DOHH2 (cell line): ENCODE data around the gene MMP20.

ENCODE experiments used
- H3F3A ChIP-seq: fragments of 200-600 bp; sonication (generic), shearing (Covaris generic); 2 replicates; pipeline ENCODE4 v1.6.0; 2016; ENCODE audit warnings: antibody characterized with exemption, mild to moderate bottlenecking; ENCODE audit not compliant: control insufficient read depth, insufficient read depth
- H3K27ac ChIP-seq: fragments of 200-600 bp; sonication (generic); 2 replicates; pipeline ENCODE4 v1.5.1; 2014; ENCODE audit warnings: low read depth, mild to moderate bottlenecking, low read length, moderate library complexity
- H3K27me3 ChIP-seq: fragments of 200-600 bp; sonication (generic); 2 replicates; pipeline ENCODE4 v1.6.1; 2014; ENCODE audit warnings: mild to moderate bottlenecking, low read length, mixed read lengths; ENCODE audit not compliant: control insufficient read depth
- H3K36me3 ChIP-seq: fragments of 200-600 bp; sonication (generic); 2 replicates; pipeline ENCODE4 v1.6.1; 2014; ENCODE audit warnings: mild to moderate bottlenecking, low read length, moderate library complexity, mixed read lengths; ENCODE audit not compliant: control insufficient read depth
- H3K4me1 ChIP-seq: fragments of 200-600 bp; sonication (generic); 2 replicates; pipeline ENCODE4 v1.6.1; 2014; ENCODE audit warnings: mild to moderate bottlenecking, low read length, mixed read lengths; ENCODE audit not compliant: control insufficient read depth
- H3K4me2 ChIP-seq: fragments of 200-600 bp; sonication (generic); 2 replicates; pipeline ENCODE4 v1.6.0; 2014; ENCODE audit warnings: mild to moderate bottlenecking, low read length, moderate library complexity
- H3K4me3 ChIP-seq: fragments of 200-600 bp; sonication (generic); 2 replicates; pipeline ENCODE4 v1.5.1; 2014; ENCODE audit warnings: mild to moderate bottlenecking, low read length, mixed read lengths
- H3K79me2 ChIP-seq: fragments of 200-600 bp; sonication (generic); 2 replicates; pipeline ENCODE4 v1.6.1; 2014; ENCODE audit warnings: mild to moderate bottlenecking, low read length, mixed read lengths; ENCODE audit not compliant: control insufficient read depth
- H3K9me2 ChIP-seq: fragments of 200-600 bp; sonication (generic); replicated peaks from 2 replicates; pipeline ENCODE4 v1.6.1; 2014; ENCODE audit warnings: mild to moderate bottlenecking, low read length, mixed read lengths; ENCODE audit not compliant: control insufficient read depth
- H3K9me3 ChIP-seq: fragments of 200-600 bp; sonication (generic); 2 replicates; pipeline ENCODE4 v1.6.1; 2014; ENCODE audit warnings: antibody characterized with exemption, low read length, mixed read lengths; ENCODE audit not compliant: control insufficient read depth, insufficient read depth
- H4K20me1 ChIP-seq: fragments of 200-600 bp; sonication (generic); 2 replicates; pipeline ENCODE4 v1.6.0; 2014; ENCODE audit warnings: low read depth, mild to moderate bottlenecking, antibody characterized with exemption, low read length, moderate library complexity; ENCODE audit not compliant: control insufficient read depth, insufficient read depth
- EZH2phosphoT487 ChIP-seq: fragments of 200-600 bp; sonication (generic); IDR thresholded peaks from 2 replicates; pipeline ENCODE4 v1.6.1; 2017; ENCODE audit warnings: borderline replicate concordance, mild to moderate bottlenecking, antibody characterized with exemption, low read length, moderate library complexity, mixed read lengths
- TF ChIP-seq, protein P1 (sequence below): fragments of 200-600 bp; sonication (generic); IDR thresholded peaks from one replicate; pipeline ENCODE4 v1.5.1; 2014; ENCODE audit warnings: antibody characterized with exemption, mild to moderate bottlenecking, low read depth, low read length; ENCODE audit not compliant: poor library complexity, severe bottlenecking

Gene MMP20

GRCh38 chr11:102577182-102577581, 48.0 kb downstream of the MMP20 start:
- TF ChIP-seq, protein P1, sequence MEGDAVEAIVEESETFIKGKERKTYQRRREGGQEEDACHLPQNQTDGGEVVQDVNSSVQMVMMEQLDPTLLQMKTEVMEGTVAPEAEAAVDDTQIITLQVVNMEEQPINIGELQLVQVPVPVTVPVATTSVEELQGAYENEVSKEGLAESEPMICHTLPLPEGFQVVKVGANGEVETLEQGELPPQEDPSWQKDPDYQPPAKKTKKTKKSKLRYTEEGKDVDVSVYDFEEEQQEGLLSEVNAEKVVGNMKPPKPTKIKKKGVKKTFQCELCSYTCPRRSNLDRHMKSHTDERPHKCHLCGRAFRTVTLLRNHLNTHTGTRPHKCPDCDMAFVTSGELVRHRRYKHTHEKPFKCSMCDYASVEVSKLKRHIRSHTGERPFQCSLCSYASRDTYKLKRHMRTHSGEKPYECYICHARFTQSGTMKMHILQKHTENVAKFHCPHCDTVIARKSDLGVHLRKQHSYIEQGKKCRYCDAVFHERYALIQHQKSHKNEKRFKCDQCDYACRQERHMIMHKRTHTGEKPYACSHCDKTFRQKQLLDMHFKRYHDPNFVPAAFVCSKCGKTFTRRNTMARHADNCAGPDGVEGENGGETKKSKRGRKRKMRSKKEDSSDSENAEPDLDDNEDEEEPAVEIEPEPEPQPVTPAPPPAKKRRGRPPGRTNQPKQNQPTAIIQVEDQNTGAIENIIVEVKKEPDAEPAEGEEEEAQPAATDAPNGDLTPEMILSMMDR, result no peak
- TF ChIP-seq EZH2phosphoT487, result no peak
- Histone ChIP-seq H3K9me2 (no peaks in the 10 kb centered on the region), H3K4me3 (no peak overlapping the region), H3K4me2 (no peak overlapping the region), H3K9me3 (no peaks in the 10 kb centered on the region), H3K4me1 (peaks cover 22% of the 10 kb centered on the region), H3K79me2 (no peaks in the 10 kb centered on the region), H3K27me3 (no peaks in the 10 kb centered on the region), H3F3A (no peaks in the 10 kb centered on the region), H3K36me3 (no peaks in the 10 kb centered on the region), H3K27ac (no peak overlapping the region), H4K20me1 (no peaks in the 10 kb centered on the region)

DNA sequence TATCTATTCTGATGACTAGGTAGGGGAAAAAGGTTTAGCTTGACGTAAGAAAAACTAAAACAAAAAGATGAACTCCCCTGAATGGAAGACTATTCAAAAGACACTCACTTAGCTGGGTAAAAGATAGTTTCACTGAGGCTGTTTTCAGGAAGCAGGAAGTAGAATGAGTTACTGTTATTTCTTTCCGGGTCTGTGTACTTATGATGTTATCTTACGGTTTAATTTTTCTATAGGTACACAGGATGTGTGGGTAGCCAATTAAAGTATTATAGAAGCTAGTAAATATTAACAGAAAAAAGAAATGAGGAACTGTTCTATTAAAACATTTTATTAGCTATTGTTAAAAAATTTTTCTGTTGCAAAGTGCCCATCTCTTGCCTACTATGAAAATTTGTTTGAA, 48.8 kb downstream of the MMP20 start:
- H3K27me3 ChIP-seq, result no peaks in the 10 kb centered on the region
- TF ChIP-seq, protein P1, result no peak
- no peak for TF ChIP-seq EZH2phosphoT487
- no peaks in the 10 kb centered on the region for H3K36me3 ChIP-seq
- 0 out of 2 replicates have a peak, but pooled peaks cover 3% of the 10 kb centered on the region for H3K9me3 ChIP-seq
- H3K9me2 ChIP-seq, result no peaks in the 10 kb centered on the region
- H3K27ac ChIP-seq, result no peak overlapping the region
- H3K4me3 ChIP-seq, result no peak overlapping the region
- H3K4me1 ChIP-seq, result peaks cover 22% of the 10 kb centered on the region
- H3F3A ChIP-seq, result no peaks in the 10 kb centered on the region
- no peaks in the 10 kb centered on the region for H3K79me2 ChIP-seq
- H3K4me2 ChIP-seq, result no peak overlapping the region
- H4K20me1 ChIP-seq, result no peaks in the 10 kb centered on the region

DNA sequence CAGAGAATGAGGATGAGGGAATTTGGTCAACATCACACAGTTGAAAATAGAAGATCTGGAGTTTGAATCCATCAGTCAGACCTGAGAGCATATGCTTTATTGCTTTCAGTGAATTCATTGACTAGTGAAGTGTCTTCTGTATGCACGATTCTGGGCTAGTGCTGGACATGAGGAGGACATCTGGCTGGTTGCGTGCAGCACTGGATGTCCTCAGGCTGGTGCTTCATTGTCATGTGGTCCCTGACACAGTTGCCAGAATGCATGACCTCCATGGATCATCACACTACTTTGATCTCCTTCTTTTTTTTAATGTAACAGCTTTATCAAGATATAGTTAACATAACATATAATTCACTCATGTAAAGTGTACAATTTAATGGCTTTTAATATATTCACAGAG, 50.1 kb downstream of the MMP20 start:
- no peak overlapping the region for H3K4me3 ChIP-seq
- H3K36me3 ChIP-seq, result no peaks in the 10 kb centered on the region
- H3K4me1 ChIP-seq, result peaks cover 22% of the 10 kb centered on the region
- H3K27ac ChIP-seq, result no peak overlapping the region
- H3K9me3 ChIP-seq, result 0 out of 2 replicates have a peak, but pooled peaks cover 3% of the 10 kb centered on the region
- H3K79me2 ChIP-seq, result no peaks in the 10 kb centered on the region
- H4K20me1 ChIP-seq, result no peaks in the 10 kb centered on the region
- H3K9me2 ChIP-seq, result no peaks in the 10 kb centered on the region
- H3F3A ChIP-seq, result no peaks in the 10 kb centered on the region
- no peak overlapping the region for H3K4me2 ChIP-seq
- no peak for TF ChIP-seq EZH2phosphoT487
- TF ChIP-seq, protein P1, result no peak
- H3K27me3 ChIP-seq, result no peaks in the 10 kb centered on the region

- Histone ChIP-seq H3K79me2 (no peaks in the 10 kb centered on the region), H3K36me3 (no peaks in the 10 kb centered on the region), H3K27me3 (no peaks in the 10 kb centered on the region), H3K4me2 (no peak overlapping the region), H4K20me1 (no peaks in the 10 kb centered on the region), H3K27ac (no peak overlapping the region), H3K4me3 (no peak overlapping the region), H3K4me1 (peaks cover 22% of the 10 kb centered on the region), H3K9me3 (peaks cover 10% of the 10 kb centered on the region), H3F3A (no peaks in the 10 kb centered on the region), H3K9me2 (no peaks in the 10 kb centered on the region)
- TF ChIP-seq, protein P1, result no peak
- no peak for TF ChIP-seq EZH2phosphoT487
These were observed 51.3 kb downstream of the MMP20 start for GRCh38 chr11:102573851-102574250.
